Mammary epithelial cell (primary cell): ENCODE measurements around the gene GADL1.

Experiments
- EZH2 ChIP-seq: IDR thresholded peaks from 2 replicates; pipeline ENCODE4 v1.6.1; 2012; ENCODE audit warnings: low read length, inconsistent platforms, borderline replicate concordance
- TF ChIP-seq, protein P1 (sequence below), 2 donors: IDR thresholded peaks in 1 of 2; conservative IDR thresholded peaks in 1 of 2; 2 replicates each; pipeline ENCODE4 v1.5.1; 2011 to 2012; ENCODE audit warnings: inconsistent platforms in 2 of 2, low read length in 2 of 2, mild to moderate bottlenecking in 2 of 2, control low read depth in 1 of 2, low read depth in 1 of 2; ENCODE audit not compliant: insufficient read depth in 1 of 2; ENCODE audit errors: extremely low read depth in 1 of 2

DNA sequence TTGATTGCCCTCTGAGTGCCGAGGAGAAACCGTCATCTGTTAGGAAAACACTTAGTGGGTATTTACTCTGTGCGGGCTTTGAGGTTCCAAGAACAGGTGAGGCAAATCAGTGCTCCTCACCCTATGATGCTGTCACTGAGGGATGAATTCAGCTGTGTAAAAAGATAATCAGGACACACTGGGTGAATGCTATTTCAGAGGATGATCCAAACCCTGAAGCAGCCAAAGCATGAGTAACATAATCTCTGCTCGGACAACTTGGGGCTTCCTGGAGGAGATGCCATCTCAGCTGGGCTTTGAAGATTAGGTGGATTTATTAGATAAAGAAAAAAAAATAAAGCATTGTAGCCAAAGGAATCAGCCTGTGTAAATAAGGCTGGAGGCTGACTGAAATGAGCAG lies 10.5 kb upstream of the GADL1 start:
- TF ChIP-seq, protein P1, sequence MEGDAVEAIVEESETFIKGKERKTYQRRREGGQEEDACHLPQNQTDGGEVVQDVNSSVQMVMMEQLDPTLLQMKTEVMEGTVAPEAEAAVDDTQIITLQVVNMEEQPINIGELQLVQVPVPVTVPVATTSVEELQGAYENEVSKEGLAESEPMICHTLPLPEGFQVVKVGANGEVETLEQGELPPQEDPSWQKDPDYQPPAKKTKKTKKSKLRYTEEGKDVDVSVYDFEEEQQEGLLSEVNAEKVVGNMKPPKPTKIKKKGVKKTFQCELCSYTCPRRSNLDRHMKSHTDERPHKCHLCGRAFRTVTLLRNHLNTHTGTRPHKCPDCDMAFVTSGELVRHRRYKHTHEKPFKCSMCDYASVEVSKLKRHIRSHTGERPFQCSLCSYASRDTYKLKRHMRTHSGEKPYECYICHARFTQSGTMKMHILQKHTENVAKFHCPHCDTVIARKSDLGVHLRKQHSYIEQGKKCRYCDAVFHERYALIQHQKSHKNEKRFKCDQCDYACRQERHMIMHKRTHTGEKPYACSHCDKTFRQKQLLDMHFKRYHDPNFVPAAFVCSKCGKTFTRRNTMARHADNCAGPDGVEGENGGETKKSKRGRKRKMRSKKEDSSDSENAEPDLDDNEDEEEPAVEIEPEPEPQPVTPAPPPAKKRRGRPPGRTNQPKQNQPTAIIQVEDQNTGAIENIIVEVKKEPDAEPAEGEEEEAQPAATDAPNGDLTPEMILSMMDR (conservative IDR thresholded peaks at IDR 0.05 in 1 of 2, IDR thresholded peaks at IDR 0.05 in 1 of 2; ENCODE audit: extremely low read depth in 1 of 2, insufficient read depth in 1 of 2, low read depth in 1 of 2, low read length in 2 of 2), result no peak
- no peak for TF ChIP-seq EZH2
